Choroid plexus epithelial cell (primary cell): ENCODE results near the gene CCNL2.

Source experiments
- DNase-seq: peaks from one replicate; pipeline ENCODE4 v3.0.0-alpha.2; 2010; ENCODE audit warnings: low read depth
- H3K4me3 ChIP-seq: 2 replicates; pipeline ENCODE4 v1.5.1; 2011; ENCODE audit warnings: low read depth, mild to moderate bottlenecking, control low read depth, low read length, moderate library complexity
- CTCF ChIP-seq: conservative IDR thresholded peaks from 2 replicates; pipeline ENCODE4 v1.5.1; 2011; ENCODE audit warnings: low read depth, mild to moderate bottlenecking, control low read depth, inconsistent platforms, low read length, moderate library complexity

The CCNL2 gene

DNA sequence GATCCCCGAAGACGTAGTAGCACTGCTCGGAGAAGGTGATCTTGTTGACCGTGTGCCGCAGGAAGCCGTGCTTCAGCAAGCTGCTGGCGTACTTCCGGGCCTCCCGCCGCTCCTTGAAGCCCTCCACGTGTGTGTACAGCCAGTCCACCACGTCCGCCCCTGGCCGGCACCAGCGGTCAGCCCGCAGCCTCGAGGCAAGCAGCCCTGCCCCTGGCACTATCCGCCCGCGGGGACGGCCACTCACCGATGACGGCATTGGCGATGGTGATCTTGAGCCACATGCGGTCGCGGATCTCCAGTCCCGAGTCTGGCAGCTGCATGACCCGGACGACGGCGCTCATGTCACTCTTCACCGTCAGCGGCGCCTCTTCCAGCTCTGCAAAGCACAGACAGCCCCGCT, 60.9 kb downstream of the CCNL2 start:
- no peak for DNase-seq
- no peak overlapping the region for H3K4me3 ChIP-seq
- TF ChIP-seq CTCF, result no peak

- DNase-seq, result no peak
- no peak for TF ChIP-seq CTCF
Measured at GRCh38 chr1:1337793-1338147, 61.4 kb downstream of the CCNL2 start.

DNA sequence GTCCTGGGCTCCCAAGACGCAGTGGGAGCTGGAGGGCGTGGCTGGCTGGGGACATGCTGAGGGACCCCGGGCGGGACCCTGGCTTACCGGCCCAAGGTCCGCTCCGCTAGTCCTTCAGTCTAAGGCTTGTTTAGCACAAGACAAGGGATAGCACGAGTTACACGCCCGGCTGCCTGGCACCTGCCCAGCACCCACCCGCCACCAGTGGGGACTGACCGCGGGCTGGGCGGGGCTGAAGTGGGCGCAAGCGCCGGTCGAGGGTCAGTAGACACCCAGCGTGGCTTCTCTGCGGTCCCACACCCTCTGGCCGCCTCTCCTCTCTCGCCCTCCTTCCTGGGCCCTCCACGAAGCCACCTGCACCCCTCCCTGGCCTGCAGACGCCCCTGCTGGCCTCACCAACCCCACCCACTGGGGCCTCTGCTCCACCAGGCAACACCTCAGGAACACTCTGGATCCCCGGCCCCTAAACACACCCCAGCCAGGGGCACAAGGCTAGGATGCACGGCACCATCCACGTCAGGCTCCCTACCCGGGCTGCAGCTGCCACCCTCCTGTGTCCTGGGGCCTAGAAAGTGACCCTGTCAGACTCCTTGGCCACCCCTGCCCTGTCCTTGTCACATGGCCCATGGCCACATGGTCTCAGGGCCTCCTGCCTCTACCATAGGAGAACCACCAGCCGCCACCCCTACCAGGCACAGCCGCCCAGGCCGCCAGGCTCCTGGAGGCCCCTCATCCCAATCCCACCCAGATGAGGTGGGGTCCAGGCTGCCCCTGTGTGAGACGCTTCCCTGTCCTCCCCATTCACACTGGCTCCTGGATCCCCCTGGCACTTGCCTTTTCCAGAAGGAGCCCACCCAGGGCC, 62.0 kb downstream of the CCNL2 start:
- no peak for DNase-seq
- TF ChIP-seq CTCF, result no peak
- H3K4me3 ChIP-seq, result no peak overlapping the region

More at GRCh38 chr1:1337793-1338147, 61.4 kb downstream of the CCNL2 start:
- no peak overlapping the region for H3K4me3 ChIP-seq

DNA sequence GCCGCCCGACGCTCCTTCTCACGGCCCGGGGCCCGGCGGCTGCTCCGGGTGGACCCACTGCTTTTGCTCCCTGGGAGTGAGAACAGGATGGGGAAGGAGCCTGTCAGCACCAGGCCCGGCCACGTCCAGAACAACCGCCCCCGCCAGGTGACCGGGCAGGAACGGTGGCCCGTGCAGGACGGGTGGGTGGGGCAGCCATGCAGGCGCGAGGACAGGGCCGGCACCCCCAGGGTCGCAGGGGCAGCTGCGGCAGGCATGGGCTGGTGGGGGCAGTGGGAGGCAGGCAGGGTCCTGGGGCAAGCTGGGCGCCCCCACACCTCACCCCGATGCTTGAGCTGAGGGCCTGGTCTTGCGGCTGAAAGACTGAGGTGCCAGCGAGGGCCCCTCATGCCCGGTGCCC, 62.7 kb downstream of the CCNL2 start:
- DNase-seq, result no peak
- TF ChIP-seq CTCF, result no peak
- no peak overlapping the region for H3K4me3 ChIP-seq

- H3K4me3 ChIP-seq, result no peak overlapping the region
- TF ChIP-seq CTCF, result no peak
- DNase-seq, result no peak
Measured at GRCh38 chr1:1335792-1336248, 63.3 kb downstream of the CCNL2 start.
